Progenitor cell of endocrine pancreas (in vitro differentiated cells): ENCODE data around the gene SNRNP200. TPM values are rescaled to one million over a fixed set of nuclear protein-coding genes. Genes with fewer than 3 reads are reported as not detected.
A peak's percentile ranks its signal among the peaks of the same experiment; 100 is the strongest.

Experiments used
- DNase-seq: peaks from one replicate; pipeline ENCODE4 v3.0.0; 2021; ENCODE audit warnings: low spot score; ENCODE audit not compliant: unreplicated experiment
- H3K27ac Mint-ChIP-seq: 2 replicates; pipeline ENCODE4 v1.8.0; 2021; ENCODE audit warnings: mild to moderate bottlenecking, moderate library complexity, mixed read lengths
- H3K27me3 Mint-ChIP-seq: 2 replicates; pipeline ENCODE4 v1.8.0; 2021; ENCODE audit warnings: mixed read lengths
- H3K36me3 Mint-ChIP-seq: 2 replicates; pipeline ENCODE4 v1.8.0; 2022; ENCODE audit warnings: mixed read lengths; ENCODE audit not compliant: insufficient read depth
- H3K4me1 Mint-ChIP-seq: 2 replicates; pipeline ENCODE4 v1.8.0; 2021; ENCODE audit warnings: low read depth, mixed read lengths
- H3K4me3 Mint-ChIP-seq: 2 replicates; pipeline ENCODE4 v1.8.0; 2021; ENCODE audit warnings: low read depth, mild to moderate bottlenecking, moderate library complexity, mixed read lengths
- H3K9me3 Mint-ChIP-seq: 2 replicates; pipeline ENCODE4 v1.8.0; 2021; ENCODE audit warnings: low read depth, mixed read lengths
- total RNA-seq: library from RNA; stranded (reverse); gene quantifications from 2 replicates; pipeline ENCODE4 v1.2.1, GENCODE V29; 2021
- TF ChIP-seq, protein P1 (sequence below): fragments of 200-600 bp; sonication (generic); IDR thresholded peaks from one replicate; pipeline ENCODE4 v1.5.0; 2021; ENCODE audit warnings: antibody characterized with exemption, mild to moderate bottlenecking; ENCODE audit not compliant: unreplicated experiment

SNRNP200 gene
- total RNA-seq, 1 donor from 2014 or later = 235 TPM

DNA sequence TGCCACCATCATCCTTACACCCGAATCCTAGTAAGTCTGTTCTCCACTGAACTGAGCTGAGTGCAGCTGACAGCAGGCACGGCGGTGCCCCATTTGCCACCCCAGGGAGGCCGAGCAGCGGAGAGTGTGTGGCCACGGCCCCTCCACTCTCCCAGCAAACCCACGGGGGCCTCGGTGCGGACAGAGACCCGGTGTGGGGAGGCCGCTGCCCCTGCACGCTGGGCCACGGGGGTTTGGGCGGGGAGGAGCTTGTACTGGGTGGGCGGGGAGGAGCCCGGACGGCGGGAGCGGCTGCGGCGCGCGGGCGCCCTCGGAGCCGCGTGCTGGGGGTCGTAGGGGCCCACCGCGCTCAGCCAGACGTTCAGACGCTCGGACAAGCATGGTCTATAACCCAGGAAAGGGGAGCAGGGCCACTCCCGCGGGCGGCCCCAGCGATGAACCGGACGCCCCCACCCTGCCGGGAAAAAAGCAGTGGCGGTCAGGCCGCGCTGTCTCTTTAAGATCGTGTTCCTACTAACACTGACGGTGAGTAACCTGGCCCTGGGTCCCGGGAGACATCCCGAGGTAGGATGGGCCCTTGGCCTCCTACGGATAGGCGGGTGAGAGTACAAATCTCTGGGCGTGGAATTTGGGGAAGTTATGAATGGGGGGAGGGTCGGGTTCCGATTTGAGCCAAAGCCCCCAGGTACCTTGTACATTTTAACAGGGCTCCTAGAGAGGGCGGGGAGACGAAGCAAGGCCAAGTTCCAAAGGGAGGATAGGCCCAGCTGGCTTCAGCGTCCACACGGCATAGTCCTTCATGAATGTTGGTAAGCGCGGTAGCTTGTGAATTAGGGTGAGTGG, 19.9 kb upstream of the SNRNP200 start, which contains the start of gene ITPRIPL1:
ITPRIPL1 (plus strand) TSS at position 277 of the 843 bp plus-strand sequence; CDS start at position 800, 523 bp downstream.
- DNase-seq = no peak
- H3K4me3 Mint-ChIP-seq = peak within 1 kb of the TSS; percentile 78
- H3K4me1 Mint-ChIP-seq = peaks cover 10% of the 10 kb centered on the region
- peak within 1 kb of the TSS; percentile 61 for H3K27ac Mint-ChIP-seq
- H3K9me3 Mint-ChIP-seq = no peaks in the 10 kb centered on the region
- peaks cover 5% of the 10 kb centered on the region for H3K36me3 Mint-ChIP-seq
- TF ChIP-seq, protein P1, sequence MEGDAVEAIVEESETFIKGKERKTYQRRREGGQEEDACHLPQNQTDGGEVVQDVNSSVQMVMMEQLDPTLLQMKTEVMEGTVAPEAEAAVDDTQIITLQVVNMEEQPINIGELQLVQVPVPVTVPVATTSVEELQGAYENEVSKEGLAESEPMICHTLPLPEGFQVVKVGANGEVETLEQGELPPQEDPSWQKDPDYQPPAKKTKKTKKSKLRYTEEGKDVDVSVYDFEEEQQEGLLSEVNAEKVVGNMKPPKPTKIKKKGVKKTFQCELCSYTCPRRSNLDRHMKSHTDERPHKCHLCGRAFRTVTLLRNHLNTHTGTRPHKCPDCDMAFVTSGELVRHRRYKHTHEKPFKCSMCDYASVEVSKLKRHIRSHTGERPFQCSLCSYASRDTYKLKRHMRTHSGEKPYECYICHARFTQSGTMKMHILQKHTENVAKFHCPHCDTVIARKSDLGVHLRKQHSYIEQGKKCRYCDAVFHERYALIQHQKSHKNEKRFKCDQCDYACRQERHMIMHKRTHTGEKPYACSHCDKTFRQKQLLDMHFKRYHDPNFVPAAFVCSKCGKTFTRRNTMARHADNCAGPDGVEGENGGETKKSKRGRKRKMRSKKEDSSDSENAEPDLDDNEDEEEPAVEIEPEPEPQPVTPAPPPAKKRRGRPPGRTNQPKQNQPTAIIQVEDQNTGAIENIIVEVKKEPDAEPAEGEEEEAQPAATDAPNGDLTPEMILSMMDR = no peak
- H3K27me3 Mint-ChIP-seq = peaks cover 51% of the 10 kb centered on the region

DNA sequence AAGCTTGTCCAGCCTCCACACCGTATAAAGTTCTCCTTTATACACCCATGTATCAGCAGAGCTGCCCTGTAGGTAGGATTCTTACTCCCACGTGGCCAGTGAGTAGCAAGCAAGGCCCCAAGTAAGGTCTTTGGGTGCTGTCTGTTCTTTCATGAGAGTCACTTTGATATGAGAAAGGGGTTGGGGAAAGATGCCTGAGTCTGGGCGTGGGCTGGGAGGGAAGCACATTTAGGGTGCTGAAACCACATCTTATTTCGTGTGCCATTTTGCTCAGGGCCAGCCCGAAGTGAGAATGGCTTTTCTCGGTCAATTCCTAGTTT, 19.3 kb upstream of the SNRNP200 start:
- Mint-ChIP-seq H3K27ac (no peak overlapping the region), H3K27me3 (peaks cover 56% of the 10 kb centered on the region), H3K4me1 (peaks cover 10% of the 10 kb centered on the region), H3K9me3 (no peaks in the 10 kb centered on the region), H3K4me3 (peak overlapping the region; percentile 78), H3K36me3 (peaks cover 5% of the 10 kb centered on the region)
- TF ChIP-seq, protein P1 = no peak
- no peak for DNase-seq

DNA sequence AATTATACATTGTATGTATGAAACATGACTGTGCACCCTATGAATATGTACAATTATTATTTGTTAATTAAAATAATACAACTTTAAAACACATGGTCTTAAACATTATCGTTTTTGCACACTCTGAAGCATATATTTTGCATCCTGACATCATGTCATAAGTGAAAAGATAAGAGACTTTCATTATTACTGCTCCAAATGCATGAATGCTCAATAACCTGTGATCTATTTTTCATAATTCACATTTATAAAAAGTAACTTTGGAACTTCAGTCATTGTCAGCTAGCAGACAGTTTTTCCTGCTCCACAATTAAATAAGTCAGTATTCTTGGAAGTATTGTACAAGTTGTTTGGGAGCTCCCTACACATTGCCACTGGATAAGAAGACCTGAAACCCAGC, 18.5 kb upstream of the SNRNP200 start:
- Mint-ChIP-seq H3K4me3 (peak overlapping the region; percentile 7), H3K27me3 (peaks cover 61% of the 10 kb centered on the region), H3K27ac (no peak overlapping the region), H3K9me3 (no peaks in the 10 kb centered on the region), H3K4me1 (peaks cover 10% of the 10 kb centered on the region), H3K36me3 (peaks cover 5% of the 10 kb centered on the region)
- no peak for DNase-seq
- TF ChIP-seq, protein P1 = no peak

DNA sequence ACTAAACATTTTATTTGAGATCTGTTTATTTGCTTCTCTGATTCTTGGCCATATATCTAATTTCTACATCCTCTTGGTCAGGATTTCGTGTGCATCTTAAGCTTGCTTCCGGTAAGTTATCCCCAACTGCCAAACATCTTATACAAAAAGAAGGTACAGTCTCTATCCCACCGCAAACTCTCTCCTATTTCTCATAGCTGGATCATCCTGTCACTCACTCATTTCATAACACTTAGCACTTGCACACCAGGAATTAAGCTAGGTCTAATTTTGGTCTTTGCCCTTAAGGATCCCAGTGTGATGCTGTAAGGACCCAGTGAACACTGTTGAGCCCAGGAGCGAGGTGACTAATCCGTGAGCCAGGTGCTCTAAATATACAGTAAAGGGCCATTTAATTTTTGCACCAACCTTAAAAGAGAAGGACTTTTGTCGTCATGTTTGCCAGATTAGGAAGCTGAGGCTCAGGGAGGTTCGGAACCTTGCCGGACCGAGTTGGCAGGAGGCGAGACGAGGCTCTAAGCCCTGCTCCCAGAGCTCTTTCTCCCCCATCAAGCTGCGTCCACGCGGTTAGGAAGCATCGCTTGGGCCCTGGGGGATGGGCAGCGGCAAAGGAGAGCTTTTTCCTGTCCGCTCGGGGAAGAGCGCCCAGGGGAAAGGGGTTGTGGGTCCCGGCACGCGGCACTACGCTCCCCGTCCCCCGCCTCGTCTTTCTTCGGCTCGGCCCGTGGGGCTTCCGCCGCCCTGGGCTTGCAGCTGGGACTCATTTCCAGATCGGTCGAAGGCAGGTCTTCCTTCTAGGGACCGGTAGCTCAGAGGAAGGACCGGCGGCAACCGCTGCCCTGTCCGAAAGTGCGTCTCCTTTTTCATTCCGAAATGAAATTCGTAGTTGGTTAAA, 15.6 kb upstream of the SNRNP200 start:
- H3K9me3 Mint-ChIP-seq = no peaks in the 10 kb centered on the region
- H3K36me3 Mint-ChIP-seq = no peaks in the 10 kb centered on the region
- TF ChIP-seq, protein P1 = no peak
- H3K27ac Mint-ChIP-seq = peak overlapping the region; percentile 56
- peaks cover 65% of the 10 kb centered on the region for H3K27me3 Mint-ChIP-seq
- H3K4me3 Mint-ChIP-seq = peak overlapping the region; percentile 75
- no peak for DNase-seq
- H3K4me1 Mint-ChIP-seq = peaks cover 10% of the 10 kb centered on the region

DNA sequence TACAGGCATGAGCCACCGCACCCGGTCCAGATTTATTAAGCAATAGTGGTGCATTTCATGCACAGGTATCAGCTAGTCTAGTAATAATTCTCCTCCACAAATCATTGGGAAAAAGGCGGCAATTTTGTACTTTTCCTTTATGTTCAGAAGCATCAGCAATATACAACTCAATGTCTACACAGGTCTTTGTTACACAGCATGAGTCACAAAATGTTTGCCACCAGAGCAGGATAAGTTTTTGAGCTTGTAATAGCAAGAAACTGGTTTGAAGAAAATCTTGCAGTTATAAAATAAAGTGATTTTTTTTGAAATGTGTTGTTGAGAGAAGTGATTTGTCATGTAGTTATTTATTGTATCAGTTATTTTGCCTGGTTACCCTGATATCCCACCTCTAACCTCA, 15.0 kb upstream of the SNRNP200 start:
- TF ChIP-seq, protein P1 = no peak
- DNase-seq = no peak
- H3K4me1 Mint-ChIP-seq = peaks cover 5% of the 10 kb centered on the region
- H3K9me3 Mint-ChIP-seq = no peaks in the 10 kb centered on the region
- no peaks in the 10 kb centered on the region for H3K36me3 Mint-ChIP-seq
- no peak overlapping the region for H3K27ac Mint-ChIP-seq
- no peak overlapping the region for H3K4me3 Mint-ChIP-seq
- H3K27me3 Mint-ChIP-seq = peaks cover 61% of the 10 kb centered on the region
